Subcutaneous abdominal adipose tissue (tissue), 5 donors: ENCODE data around the gene PRSS12.

Experiments used
- H3K27ac ChIP-seq: one replicate; pipeline ENCODE4 v1.7.0; 2013; ENCODE audit warnings: low read depth, mild to moderate bottlenecking, inconsistent platforms, low read length, moderate library complexity
- H3K27me3 ChIP-seq, 5 donors: one replicate each; pipeline ENCODE4 v1.7.0; 2013; ENCODE audit warnings: low read length in 5 of 5, inconsistent platforms in 1 of 5; ENCODE audit not compliant: control insufficient read depth in 5 of 5, insufficient read depth in 4 of 5
- H3K36me3 ChIP-seq, 5 donors: one replicate each; pipeline ENCODE4 v1.7.0; 2013; ENCODE audit warnings: low read length in 5 of 5; ENCODE audit not compliant: control insufficient read depth in 5 of 5, insufficient read depth in 5 of 5
- H3K4me1 ChIP-seq, 5 donors: one replicate each; pipeline ENCODE4 v1.7.0; 2013; ENCODE audit warnings: low read length in 5 of 5, mild to moderate bottlenecking in 3 of 5, moderate library complexity in 1 of 5; ENCODE audit not compliant: control insufficient read depth in 5 of 5, insufficient read depth in 5 of 5
- H3K4me3 ChIP-seq, 5 donors: one replicate each; pipeline ENCODE4 v1.7.0; 2013; ENCODE audit warnings: low read length in 5 of 5, low read depth in 1 of 5
- H3K9ac ChIP-seq, 5 donors: one replicate each; pipeline ENCODE4 v1.7.0; 2013; ENCODE audit warnings: low read length in 5 of 5, mild to moderate bottlenecking in 4 of 5, moderate library complexity in 3 of 5
- H3K9me3 ChIP-seq, 5 donors: one replicate each; pipeline ENCODE4 v1.7.0; 2013; ENCODE audit warnings: low read length in 5 of 5; ENCODE audit not compliant: control insufficient read depth in 5 of 5
- donor health status: healthy.
- donor health status: healthy.
- donor health status: healthy.
- donor health status: healthy.
- donor health status: healthy.

The PRSS12 gene

DNA sequence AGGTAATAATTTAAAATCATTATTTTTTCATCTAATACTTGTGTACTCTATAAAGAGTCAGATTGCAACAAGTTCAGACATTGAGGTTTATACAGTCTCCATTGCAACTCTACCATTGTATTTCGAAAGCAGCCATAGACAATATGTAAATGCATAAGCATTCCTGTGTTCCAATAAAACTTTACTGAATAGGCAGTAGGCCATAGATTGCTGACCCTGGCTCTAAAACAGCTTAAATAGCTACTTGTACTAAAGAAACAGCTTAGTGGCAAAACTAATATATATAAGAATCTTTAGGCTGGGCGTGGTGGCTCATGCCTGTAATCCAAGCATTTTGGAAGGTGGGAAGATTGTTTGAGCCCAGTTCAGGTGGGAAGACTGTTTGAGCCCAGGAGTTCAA is 115.3 kb downstream of the PRSS12 start:
- no peaks in the 10 kb centered on the region for H3K9me3 ChIP-seq

DNA sequence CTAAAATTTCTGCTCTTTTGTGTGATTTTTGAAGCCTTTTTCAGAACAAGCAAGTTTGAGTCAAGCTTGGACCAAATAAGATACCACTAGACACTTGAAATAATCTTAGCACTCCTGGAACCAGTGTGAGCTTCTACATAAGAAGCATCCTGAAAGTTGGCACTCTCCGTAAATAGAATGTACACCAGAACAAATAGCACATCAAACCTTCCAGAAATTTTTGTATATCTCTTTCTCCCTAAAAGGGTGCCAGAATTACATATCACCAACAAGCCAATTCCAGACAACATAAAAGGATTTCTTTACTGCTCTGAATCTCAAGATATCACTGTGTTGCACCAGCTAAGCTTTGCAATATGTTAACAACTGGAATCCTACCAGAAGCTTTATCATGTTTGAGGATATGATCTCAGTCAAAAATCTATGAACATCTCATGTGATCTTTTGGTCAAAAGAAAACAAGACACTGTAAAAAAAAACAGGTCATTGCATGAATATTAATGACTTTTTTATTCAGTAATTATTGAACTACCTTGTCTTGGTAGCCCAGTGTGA is 117.2 kb downstream of the PRSS12 start:
- Histone ChIP-seq H3K9ac (no peak overlapping the region), H3K27ac (no peak overlapping the region), H3K36me3 (no peaks in the 10 kb centered on the region), H3K27me3 (no peaks in the 10 kb centered on the region), H3K4me1 (no peaks in the 10 kb centered on the region), H3K9me3 (no peaks in the 10 kb centered on the region), H3K4me3 (no peak overlapping the region)

More for the DNA sequence above, 115.3 kb downstream of the PRSS12 start:
- Histone ChIP-seq H3K4me1 (no peaks in the 10 kb centered on the region), H3K4me3 (no peak overlapping the region), H3K27me3 (no peaks in the 10 kb centered on the region), H3K27ac (no peak overlapping the region), H3K36me3 (no peaks in the 10 kb centered on the region), H3K9ac (no peak overlapping the region)
